ENCODE data around the gene PDZD2.
A peak's percentile ranks its signal among the peaks of the same experiment; 100 is the strongest.

The PDZD2 gene

DNA sequence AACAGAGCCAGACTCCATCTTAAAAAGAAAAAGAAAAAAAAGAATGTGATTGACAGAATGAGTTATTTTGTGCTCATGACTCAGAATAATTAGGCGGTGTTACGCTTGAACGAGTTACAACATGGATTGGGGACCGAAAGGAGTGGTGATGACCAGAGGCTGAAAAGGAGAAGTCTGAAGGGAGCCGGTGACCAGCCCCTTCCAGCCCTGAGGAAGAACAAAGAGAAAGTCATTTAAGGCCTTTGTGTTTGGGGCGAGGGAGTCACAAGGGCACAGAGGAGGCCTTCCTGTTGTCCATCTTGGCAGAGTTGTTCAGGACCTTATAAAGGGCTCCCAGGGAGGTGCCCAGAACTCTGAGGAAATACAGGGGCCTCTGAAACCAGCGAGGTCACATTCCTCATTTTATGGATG is 403.6 kb downstream of the PDZD2 start:
- no peak for DNase-seq (ENCODE audit: low spot score)

DNA sequence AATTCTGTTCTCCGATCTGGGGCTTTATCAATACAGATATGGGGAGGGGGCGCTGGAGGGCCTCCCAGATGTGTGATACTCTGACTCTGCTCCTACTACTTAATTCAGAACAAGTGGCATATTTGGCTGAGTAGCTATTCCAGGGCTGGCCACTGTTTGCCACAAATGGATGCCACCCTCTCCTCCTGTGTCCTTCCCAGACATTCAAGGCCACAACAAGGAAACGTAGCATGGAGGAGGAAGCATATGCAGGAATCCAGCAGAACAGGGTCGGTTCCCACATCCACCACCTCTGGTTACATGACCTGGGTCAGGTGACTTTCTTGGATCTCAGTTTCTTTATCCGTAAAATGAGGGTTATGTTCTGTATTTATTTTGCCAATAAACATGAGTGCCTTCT is 404.2 kb downstream of the PDZD2 start:
- no peak for DNase-seq (ENCODE audit: low spot score)

DNA sequence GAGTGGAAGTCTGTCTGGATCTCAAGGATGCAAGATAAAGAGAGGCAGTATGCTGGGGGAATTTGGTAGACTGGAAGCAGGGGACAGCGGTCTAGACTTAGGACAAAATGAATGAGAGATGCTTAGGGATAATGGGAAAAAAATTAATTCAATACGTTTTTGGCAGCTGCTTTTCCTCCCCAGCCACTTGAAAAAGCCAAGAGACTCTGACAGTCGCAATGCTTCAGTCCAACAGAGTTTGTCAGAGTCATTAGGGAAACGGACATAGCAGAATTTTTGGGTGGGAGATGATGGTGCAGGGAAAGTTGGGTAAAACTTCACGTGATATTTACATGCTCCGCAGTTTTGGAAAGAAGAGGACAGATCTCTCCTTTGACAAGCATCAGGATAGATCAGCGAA is 405.5 kb downstream of the PDZD2 start:
- DNase-seq (ENCODE audit: low spot score): no peak

DNA sequence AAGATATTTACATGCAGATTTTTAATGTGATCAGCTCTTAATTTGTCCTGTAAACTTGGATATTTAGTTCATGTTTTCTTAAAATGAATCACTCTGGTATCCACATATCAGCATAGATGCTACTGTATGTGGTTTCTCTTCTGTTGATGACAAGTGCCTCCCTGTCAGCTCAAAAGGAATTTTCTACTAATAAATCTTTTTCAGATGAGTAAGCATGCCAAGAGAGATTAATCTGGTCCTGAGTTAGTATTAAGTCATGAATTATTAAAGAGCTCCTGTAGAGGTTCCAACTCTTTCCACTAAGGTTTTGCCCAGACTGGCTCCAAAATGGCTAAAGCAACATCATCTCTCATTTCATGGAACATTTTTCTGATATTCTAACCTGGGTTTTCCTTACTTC is 406.0 kb downstream of the PDZD2 start:
- peak; percentile 26 for DNase-seq (ENCODE audit: low spot score)

DNA sequence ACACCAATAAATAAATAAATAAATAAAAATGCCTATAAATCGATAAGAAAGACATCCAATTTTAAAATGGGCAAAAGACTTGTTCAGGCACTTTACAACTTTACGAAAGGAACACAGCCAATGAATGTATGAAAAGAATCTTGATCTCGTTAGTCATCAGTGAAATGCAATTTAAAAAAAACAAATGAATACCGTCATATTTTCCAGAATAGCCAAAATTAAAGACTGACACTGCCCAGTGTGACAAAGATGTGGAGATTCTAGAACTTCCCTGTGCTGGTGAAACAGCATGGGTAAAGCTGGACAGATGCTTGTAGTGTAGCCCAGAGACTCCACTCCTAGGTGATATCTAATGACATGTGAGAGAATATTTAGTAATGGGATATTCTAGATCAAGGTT is 408.1 kb downstream of the PDZD2 start:
- no peak for DNase-seq (ENCODE audit: low spot score)

DNA sequence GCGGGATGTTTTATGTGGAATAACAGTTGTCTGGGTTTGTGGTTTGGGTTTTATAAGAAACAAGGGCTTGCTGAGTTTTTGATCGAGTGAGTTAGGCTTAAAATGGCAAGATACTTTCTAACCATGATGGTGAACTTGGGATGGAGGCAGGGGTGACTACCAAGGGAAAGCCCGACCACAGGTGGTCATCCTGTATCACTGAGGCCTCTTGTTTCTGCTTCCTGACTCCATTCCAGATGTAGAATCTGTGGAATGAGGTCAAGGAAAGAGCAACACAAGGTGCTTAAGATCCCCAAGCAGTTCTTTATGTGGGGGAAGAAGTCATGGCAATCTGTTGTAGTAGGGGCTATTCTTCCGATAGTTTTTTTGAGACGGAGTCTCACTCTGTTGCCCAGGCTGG is 412.9 kb downstream of the PDZD2 start:
- DNase-seq (ENCODE audit: low spot score): no peak

DNA sequence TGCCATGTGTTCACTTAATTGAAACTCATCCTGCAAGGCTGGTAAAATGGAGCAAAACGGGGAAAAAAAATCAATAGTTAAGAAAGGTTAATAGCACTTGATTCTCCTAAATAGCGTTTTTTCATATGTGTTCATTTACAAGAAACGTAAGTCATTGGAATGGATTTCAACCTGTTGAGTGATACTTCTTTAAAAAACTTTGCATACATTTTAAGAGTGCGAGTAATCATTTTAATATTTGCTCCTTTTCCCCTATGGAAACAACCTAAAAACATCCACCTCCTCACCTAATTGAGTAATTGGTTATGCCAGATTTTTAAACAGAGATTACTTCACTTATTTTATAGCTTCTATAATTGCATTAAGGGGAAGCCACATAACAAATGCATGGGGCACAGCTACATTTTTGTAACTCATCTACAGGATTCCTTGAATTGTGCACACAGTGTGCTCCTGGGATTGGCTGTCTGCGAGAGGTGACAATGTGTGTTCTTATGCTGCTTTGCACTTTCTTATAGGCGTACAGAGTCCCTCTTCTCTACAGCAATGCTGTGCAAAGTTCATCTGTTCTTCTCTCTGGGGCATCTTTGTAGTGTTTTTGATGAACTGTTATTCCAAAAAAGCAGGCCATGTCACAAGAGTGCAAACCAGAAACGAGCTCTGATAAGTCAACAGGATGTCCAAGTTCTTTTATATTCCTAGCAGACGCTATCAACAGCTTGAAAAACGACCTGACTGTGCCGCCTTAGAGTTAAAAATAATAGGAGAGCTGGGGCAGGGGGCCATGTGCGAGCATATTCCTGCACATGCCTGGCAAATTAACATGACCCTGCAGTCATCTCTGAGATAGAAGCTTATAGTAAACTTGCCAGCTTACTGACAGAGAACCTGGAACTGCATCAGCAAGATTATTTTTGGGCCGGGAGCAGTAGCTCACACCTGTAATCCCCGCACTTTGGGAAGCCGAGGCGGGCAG is 417.2 kb downstream of the PDZD2 start:
- DNase-seq (ENCODE audit: low spot score): no peak

DNA sequence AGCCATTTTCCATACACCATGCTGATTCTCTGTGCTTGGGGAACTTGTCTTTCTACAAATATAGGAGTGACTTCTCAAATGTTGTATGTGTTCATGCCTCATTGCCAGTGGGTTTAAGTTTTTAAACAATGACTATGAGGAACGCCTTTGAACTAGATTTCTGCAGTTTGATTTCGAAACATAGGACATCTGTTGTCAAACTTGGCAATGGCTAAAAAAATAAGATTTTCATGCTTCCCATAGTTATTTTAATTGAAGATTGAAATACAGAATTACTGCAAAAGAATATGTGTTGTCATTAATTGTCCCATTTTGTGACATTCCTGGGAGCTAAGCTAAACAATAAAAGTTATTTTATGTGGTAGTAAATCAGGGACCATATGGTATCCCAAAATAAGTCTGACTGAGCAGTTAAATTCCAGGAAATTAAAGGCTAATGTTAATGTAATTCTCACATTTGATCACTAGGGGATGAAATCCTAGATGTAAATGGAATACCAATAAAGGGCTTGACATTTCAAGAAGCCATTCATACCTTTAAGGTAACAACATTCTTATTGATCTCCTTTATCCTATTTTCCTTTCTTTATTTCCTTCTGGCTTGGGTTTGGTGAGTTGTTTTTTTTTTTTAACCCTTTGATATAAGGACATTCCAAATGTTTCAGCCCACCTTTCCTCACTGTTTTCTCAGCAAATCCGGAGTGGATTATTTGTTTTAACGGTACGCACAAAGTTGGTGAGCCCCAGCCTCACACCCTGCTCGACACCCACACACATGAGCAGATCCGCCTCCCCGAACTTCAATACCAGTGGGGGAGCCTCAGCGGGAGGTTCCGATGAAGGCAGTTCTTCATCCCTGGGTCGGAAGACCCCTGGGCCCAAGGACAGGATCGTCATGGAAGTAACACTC is 418.5 kb downstream of the PDZD2 start:
- no peak for DNase-seq (ENCODE audit: low spot score)

DNA sequence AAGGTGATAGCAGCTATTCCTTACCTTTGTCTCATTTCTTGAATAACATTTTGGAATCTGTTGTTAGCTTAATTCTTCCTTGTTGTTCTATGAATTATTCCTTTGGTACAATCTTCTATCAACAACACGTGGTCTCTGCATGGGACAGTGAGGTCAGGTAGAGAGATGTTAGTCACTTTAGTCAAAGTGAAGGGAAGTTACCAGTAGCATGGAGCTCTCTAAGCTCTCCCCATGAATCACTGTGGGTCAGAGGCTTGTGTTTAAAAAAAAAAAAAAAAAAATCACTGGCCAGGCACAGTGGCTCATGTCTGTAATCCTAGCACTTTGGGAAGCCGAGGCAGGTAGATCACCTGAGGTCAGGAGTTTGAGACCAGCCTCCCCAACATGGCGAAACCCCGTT is 419.2 kb downstream of the PDZD2 start:
- no peak for DNase-seq (ENCODE audit: low spot score)

DNA sequence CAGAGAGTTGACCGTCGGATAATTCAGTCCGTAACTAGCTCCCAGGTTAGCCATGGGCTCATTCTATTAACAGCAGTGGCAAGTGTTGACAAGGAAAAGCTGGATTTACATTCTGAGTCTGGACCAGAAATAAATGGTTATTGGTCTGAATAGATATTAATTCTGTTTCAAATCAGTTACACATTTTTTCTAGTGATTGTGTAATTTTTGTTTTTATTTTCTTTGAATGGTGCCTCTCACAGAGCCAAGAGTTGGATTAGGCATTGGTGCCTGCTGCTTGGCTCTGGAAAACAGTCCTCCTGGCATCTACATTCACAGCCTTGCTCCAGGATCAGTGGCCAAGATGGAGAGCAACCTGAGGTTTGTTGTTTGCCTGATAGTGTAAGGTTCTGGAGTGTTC is 420.1 kb downstream of the PDZD2 start:
- DNase-seq (ENCODE audit: low spot score): no peak

DNA sequence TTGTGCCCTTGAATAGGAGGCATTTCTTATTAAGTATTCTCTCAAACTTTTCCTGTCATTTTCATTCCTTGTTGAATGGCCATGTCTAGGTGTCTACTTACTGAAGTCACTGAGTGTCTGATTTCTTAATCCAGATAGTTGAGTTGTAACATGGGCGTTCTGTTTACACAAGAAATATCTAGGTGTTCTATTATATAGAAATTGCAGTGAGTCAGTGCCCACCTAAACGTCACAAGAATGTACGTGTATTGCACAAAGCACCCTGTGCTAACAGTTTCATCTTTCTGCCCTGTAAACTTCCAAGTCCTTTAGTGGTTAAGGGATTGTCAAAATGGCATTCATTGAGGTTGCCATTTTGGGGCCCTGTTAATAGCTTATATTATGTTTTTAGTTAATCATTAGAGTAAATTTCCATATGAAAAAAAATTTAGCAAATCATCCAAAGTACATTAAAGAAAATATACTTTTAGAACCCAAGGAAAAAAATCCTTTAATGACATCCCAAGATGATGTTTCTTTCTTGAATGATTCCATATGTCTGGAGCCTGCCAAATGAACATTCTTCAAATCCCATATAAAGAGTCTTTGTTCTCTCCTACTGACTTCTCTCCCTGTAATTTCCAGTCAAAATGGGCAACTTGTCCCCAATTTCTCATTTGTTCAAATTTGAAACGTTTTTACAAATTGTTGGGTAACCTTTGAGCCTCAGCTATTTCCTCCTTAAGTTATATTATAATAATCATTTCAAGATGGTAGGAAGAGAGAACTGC is 421.0 kb downstream of the PDZD2 start:
- no peak for DNase-seq (ENCODE audit: low spot score)

DNA sequence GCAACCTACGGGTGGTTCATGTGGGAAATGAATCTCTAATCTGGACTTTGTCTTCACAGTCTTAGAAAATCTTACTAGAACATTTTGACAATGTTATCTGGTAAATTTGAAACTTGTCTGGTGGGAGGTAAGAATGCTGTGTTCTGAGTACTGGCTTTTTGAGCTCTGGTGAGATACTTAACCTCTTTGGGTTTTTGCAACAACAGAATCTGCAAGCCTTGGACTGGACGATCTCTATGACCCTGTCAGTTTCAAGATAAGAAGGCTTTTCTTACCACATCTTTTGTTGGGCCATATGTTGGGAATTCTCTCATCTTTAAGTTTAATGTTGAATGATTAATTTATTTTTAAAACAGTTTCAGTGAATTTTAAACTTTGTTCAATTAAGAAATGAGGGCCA is 422.3 kb downstream of the PDZD2 start:
- DNase-seq (ENCODE audit: low spot score): no peak

DNA sequence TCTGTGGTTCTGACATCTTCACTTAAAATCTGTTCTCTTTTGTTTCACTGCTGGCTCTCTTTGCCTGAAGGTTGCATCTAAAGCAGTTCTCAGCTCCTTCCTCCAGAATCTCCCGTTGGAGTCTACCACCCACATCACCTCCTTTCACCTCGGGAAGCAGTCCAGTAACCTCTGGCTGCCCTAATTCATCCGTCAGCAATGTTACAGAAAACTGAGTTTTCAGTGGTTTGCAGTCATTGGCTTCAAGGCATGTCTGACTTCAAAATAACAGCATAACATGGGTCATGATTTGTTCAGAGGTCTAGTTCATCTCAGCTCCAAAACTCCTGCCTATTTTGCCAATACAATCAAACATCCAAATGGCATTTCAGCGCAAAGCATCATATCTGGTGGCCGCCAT is 427.5 kb downstream of the PDZD2 start:
- no peak for DNase-seq (ENCODE audit: low spot score)

DNA sequence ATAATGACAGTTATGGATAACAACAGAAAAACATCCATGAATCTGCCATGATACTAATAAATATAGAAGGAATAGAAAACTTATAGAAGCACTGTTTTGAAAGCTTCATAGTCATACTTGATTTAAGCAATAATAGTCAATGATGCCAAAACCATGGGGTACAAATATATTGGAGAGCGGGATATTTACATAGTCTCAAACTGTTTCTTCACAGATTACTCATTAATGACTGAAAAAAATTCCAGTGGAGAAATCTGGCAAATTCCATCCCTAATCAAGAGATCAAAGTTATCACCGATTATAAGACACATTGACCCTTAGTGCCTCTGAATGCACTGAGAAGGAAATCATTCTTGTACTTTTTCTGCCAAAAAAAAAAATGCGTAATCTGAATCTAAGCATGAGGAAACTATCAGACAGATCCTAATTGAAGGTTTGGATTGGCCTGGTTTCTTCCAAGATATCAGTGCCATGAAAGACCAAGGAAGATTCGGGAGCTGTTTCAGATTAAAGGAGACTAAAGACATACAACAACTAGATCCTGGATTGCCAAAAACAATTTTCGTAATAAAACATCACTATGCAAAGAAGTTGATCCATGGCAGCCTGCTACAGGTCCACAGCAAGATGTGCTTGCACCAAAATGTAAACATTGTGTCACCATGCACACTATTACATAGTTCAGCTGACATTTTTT is 429.0 kb downstream of the PDZD2 start:
- DNase-seq (ENCODE audit: low spot score): no peak

DNA sequence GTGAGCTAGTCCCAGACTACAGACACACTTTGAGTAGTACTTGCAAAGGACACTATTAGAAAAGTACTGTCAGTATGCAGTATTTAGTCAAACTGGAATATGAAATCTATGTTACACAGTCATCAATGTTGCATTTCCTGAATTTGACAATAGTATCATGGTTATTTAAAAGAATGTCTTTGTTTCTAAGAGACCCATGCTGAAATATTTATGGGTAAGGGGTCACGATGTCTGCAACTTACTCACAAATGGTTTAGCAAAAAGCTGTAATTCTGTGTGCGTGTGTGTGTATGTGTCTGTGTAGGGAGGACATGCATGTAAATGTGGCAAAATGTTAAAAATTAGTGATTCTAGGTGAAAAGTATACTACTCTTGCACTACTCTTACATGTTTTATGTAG is 429.6 kb downstream of the PDZD2 start:
- peak; percentile 53 for DNase-seq (ENCODE audit: low spot score)

DNA sequence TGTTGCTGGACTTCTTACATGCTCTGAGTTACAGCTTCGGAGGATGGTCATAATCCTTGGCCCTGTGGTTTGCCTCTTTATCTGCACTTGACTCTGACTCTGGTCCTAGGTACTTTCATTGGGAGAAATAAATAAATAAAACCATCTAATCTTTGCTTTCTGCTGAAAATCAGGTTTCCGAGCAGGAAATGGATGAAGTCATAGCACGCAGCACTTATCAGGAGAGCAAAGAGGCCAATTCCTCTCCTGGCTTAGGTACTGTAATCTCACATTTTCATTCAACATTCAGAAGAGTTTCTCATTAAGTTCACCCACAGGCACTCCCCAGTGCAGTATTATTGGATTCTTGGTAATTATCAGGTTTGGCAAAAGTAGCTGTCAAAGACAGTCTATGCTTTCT is 430.5 kb downstream of the PDZD2 start:
- no peak for DNase-seq (ENCODE audit: low spot score)

DNA sequence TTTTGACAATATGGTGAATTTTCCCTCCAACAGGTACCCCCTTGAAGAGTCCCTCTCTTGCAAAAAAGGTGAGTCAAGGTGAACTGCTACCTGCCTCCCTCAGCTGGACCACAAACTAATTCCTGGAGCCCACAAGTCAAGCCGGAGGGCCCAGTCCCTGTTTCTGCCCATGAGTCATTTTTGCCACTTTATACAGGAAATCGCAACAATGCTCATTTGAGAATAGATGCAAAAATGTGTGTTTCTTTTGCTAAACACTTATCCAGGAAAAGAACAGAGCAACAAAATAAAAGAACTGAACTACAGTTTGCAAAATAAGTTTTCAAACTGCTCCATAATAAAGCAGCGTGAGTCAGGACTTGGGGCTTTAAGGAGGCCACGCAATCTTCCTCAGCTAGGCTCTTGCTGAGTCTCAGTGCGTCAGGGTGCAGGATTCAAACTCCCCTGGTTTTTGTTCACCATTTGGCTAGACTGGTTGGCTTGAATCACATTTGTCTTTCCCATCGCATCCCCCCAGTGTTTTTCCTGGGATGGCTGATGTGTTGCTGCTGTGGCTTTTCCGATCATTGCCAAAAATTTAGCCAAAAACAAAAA is 432.5 kb downstream of the PDZD2 start:
- DNase-seq (ENCODE audit: low spot score): peak; percentile 56

DNA sequence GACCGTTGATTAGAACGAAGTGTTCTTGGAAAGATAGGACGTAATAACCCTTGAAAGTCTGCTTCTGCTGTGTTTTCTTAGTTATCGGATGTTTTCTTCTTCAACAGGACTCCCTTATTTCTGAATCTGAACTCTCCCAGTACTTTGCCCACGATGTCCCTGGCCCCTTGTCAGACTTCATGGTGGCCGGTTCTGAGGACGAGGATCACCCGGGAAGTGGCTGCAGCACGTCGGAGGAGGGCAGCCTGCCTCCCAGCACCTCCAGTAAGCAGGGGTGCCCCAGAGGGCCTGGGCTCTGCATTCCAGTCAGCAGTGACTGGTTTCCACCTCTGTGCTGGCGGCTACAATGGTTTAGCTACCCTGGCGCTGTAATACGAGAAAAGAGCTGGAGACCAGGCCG is 433.1 kb downstream of the PDZD2 start:
- no peak for DNase-seq (ENCODE audit: low spot score)

DNA sequence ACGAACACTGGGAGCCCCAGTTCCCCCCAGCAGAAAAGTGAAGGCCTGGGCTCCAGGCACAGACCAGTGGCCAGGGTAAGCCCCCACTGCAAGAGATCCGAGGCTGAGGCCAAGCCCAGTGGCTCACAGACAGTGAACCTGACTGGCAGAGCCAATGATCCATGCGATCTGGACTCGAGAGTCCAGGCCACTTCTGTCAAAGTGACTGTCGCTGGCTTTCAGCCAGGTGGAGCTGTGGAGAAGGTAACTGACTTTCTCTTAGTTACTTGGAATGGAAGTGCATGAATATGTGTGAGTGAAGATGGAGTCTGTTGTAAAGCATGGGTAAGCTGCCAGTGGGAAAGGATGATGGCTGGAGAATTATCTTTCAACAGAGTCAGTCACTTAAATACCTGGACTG is 435.5 kb downstream of the PDZD2 start:
- no peak for DNase-seq (ENCODE audit: low spot score)

DNA sequence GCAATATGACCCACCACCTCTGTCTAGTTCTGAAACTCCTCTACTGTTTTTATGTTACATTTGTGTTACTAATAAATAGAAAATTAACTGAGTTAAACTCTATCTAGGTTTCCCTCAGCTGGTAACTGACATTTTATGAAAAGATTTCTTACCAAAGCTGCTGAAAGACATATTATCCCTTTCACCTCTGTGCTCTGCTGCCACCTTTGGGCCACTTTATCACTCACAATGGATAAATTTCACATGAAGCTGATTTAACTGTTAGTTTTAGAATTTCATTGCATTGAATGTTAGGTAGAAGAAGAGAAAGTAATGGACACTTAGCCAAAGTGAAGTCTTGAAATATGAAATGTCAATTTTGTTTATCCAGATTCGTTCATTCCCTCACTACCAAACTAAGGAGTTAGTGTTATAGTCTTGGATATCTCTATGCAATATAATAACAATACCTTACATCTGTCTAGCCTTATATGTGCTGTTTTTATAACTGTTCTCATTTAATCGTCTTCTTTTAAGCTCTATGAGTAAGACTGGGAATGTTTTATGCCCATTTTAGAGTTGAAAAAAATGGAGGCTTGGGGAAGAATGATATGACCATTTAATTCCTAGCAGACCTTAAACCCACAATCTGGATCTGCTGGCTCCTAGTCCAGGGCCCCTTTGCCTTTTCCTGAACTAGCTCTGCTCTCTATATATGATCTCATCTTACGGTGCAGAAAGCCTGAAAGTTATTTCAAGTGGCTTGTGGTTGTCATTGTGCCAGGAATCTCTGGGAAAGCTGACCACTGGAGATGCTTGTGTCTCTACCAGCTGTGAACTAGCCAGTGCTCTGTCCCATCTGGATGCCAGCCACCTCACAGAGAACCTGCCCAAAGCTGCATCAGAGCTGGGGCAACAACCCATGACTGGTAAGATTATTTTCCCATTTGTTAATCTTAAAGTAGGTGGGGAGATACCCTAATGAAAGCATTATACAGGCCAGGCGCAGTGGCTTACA is 438.1 kb downstream of the PDZD2 start:
- peak; percentile 48 for DNase-seq (ENCODE audit: low spot score)
